ENCODE data around the gene BTBD8.

Gene BTBD8

GRCh38 chr1:92186081-92186480 is 105.9 kb downstream of the BTBD8 start:
- no peak overlapping the region for H3K4me3 ChIP-seq (ENCODE audit: low read length)
- DNase-seq (ENCODE audit: low read depth) = peak; percentile 65
- no peak for TF ChIP-seq CTCF (conservative IDR thresholded peaks at IDR 0.05; ENCODE audit: low read length)

GRCh38 chr1:92188436-92189255 is 108.5 kb downstream of the BTBD8 start:
- H3K4me3 ChIP-seq (ENCODE audit: low read length) = no peak overlapping the region
- no peak for TF ChIP-seq CTCF (conservative IDR thresholded peaks at IDR 0.05; ENCODE audit: low read length)
- DNase-seq (ENCODE audit: low read depth) = no peak

- H3K4me3 ChIP-seq (ENCODE audit: low read length) = no peak overlapping the region
- TF ChIP-seq CTCF (conservative IDR thresholded peaks at IDR 0.05; ENCODE audit: low read length) = no peak
- no peak for DNase-seq (ENCODE audit: low read depth)
Observed at GRCh38 chr1:92191726-92192125, 111.6 kb downstream of the BTBD8 start.

DNA sequence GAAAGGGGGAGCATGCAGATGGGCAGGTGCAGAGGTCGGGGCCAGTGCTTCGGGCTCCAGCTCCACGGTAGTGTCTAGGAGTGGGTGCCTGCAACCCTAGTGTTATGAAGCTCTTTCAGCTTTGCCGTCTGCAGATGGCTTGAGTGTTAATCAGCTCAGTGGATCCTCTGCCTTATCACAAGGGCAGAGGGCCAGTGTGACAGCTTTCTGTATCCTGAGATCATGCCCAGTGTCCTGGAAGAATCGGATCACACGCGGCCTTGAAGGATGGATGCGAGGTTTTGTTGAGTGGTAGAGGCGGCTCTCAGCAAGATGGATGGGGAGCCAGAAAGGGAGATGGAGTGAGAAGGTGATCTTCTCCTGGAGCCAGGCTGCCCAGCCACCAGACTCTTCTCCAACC is 112.1 kb downstream of the BTBD8 start:
- TF ChIP-seq CTCF (conservative IDR thresholded peaks at IDR 0.05; ENCODE audit: low read length) = no peak
- no peak for DNase-seq (ENCODE audit: low read depth)

GRCh38 chr1:92194511-92194910 is 114.4 kb downstream of the BTBD8 start:
- H3K4me3 ChIP-seq (ENCODE audit: low read length) = no peak overlapping the region
- no peak for DNase-seq (ENCODE audit: low read depth)
- TF ChIP-seq CTCF (conservative IDR thresholded peaks at IDR 0.05; ENCODE audit: low read length) = no peak

More for the DNA sequence above, 112.1 kb downstream of the BTBD8 start:
- no peak overlapping the region for H3K4me3 ChIP-seq (ENCODE audit: low read length)

DNA sequence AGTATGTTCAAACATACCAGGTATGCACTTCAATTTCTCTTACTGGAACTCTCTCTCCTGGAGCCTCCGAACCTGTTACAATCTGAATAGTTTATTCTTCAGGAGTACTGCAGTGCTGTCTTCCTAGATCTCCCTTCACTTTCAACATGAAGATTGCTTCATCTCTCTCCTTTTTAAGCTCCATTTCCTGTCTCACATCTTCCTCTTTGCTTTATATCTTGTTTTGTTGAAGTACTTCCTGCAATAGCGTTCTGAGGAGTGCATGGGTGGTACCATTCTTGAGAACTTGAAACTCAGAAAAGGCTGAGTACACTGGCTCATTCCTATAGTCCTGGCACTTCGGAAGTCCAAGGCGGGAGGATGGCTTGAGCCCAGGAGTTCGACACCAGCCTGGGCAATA is 121.8 kb downstream of the BTBD8 start:
- no peak for DNase-seq (ENCODE audit: low read depth)
- TF ChIP-seq CTCF (conservative IDR thresholded peaks at IDR 0.05; ENCODE audit: low read length) = no peak
- H3K4me3 ChIP-seq (ENCODE audit: low read length) = no peak overlapping the region

GRCh38 chr1:92203105-92203504 is 123.0 kb downstream of the BTBD8 start:
- DNase-seq (ENCODE audit: low read depth) = no peak
- no peak for TF ChIP-seq CTCF (conservative IDR thresholded peaks at IDR 0.05; ENCODE audit: low read length)
- H3K4me3 ChIP-seq (ENCODE audit: low read length) = no peak overlapping the region

Data from AG10803 (cell line).